ENCODE measurements around the gene KIRREL3. TPM values are rescaled to one million over a fixed set of nuclear protein-coding genes. Genes with fewer than 3 reads are reported as not detected.

The KIRREL3 gene
- total and polyA plus RNA-seq, 2 of the 8 experiments (the other 6 are each of a cell fraction or from before 2014, with no cell fraction given): 0.29 to 0.32 TPM

- H3K23me2 ChIP-seq (ENCODE audit: low read depth, low read length): no peaks in the 10 kb centered on the region
- 0 out of 2 replicates have a peak overlapping the region, but pooled peaks have one; percentile 81 for H2BK15ac ChIP-seq (ENCODE audit: low read length)
- DNase-seq (ENCODE audit: low read depth in 1 of 2, low spot score in 2 of 2) (no peak), FAIRE-seq (no peak)
- no peaks in the 10 kb centered on the region; a peak in 1 of 7 replicates for H3K4me1 ChIP-seq (replicated peaks in 1 of 4; ENCODE audit: control insufficient read depth in 3 of 4, insufficient read depth in 4 of 4, low read length in 3 of 4)
- H2BK5ac ChIP-seq (ENCODE audit: low read depth, low read length): no peak overlapping the region
- ChIA-PET CTCF (ENCODE audit: partially characterized antibody) (interaction anchor here (0.8 to 1.2 kb wide), 6 partner anchors 16 to 198 kb away, joined by 3 to 4 read pairs (median 3); no protein-coding TSS in a partner anchor), POLR2A (ENCODE audit: partially characterized antibody) (no interaction called here)
- H3K4ac ChIP-seq (replicated peaks; ENCODE audit: insufficient read length, low read depth, low read length): no peak overlapping the region
- peak overlapping the region; percentile 28; the same call in 1 of the 2 replicates for H4K8ac ChIP-seq (ENCODE audit: extremely low read depth, insufficient read depth, low read length)
- H3K27ac ChIP-seq (ENCODE audit: low read depth, low read length): no peak overlapping the region
- H3K79me1 ChIP-seq (ENCODE audit: low read depth, low read length): no peaks in the 10 kb centered on the region
- H2AK5ac ChIP-seq (ENCODE audit: low read depth, low read length): no peak overlapping the region
- H2BK120ac ChIP-seq (replicated peaks; ENCODE audit: low read depth, low read length): no peak overlapping the region
- no peaks in the 10 kb centered on the region for H4K20me1 ChIP-seq (replicated peaks in 1 of 2; ENCODE audit: control insufficient read depth in 1 of 2, insufficient read depth in 2 of 2, low read length in 2 of 2)
- H3K14ac ChIP-seq (ENCODE audit: insufficient read length): no peak overlapping the region
- H4K5ac ChIP-seq (ENCODE audit: insufficient read length, low read depth, low read length): no peak overlapping the region
- no peak overlapping the region for H2BK20ac ChIP-seq (ENCODE audit: low read length)
- no peak overlapping the region for H3K4me2 ChIP-seq (ENCODE audit: insufficient read depth in 1 of 2, low read depth in 2 of 2, low read length in 2 of 2)
- H4K91ac ChIP-seq (replicated peaks; ENCODE audit: insufficient read length, low read length): no peak overlapping the region
- H3K9ac ChIP-seq (replicated peaks in 1 of 4; ENCODE audit: extremely low read depth in 1 of 4, low read depth in 3 of 4, low read length in 3 of 4): no peak overlapping the region; a peak in 1 of 7 replicates
- H3K36me3 ChIP-seq (ENCODE audit: control insufficient read depth in 2 of 4, insufficient read depth in 4 of 4, low read length in 3 of 4): no peaks in the 10 kb centered on the region
- H3K27me3 ChIP-seq (replicated peaks in 1 of 4; ENCODE audit: control insufficient read depth in 3 of 4, extremely low read depth in 1 of 4, insufficient read depth in 3 of 4, low read length in 3 of 4): no peaks in the 10 kb centered on the region
- WGBS, 2 experiments (ENCODE audit: extremely low coverage in 1 of 2, insufficient coverage in 1 of 2, insufficient read length in 1 of 2, insufficient replicate concordance in 2 of 2, low coverage in 1 of 2, low lambda C conversion rate in 2 of 2, missing lambda C conversion rate in 1 of 2): 87% methylated on average over 20 of the region's 20 CpGs; no CpG with 5 or more reads in 1 of the 2 experiments
- H3K56ac ChIP-seq (replicated peaks; ENCODE audit: insufficient read length, low read depth, low read length): no peak overlapping the region
- H2AFZ ChIP-seq (ENCODE audit: low read length): no peak overlapping the region
- TF ChIP-seq CREB1 (IDR thresholded peaks at IDR 0.05) (no peak), CBX5 (IDR thresholded peaks at IDR 0.05; ENCODE audit: low read depth, low read length) (no peak), GABPA (IDR thresholded peaks at IDR 0.05; ENCODE audit: borderline replicate concordance, insufficient read depth, low read length) (no peak), NRF1 (IDR thresholded peaks at IDR 0.05; ENCODE audit: low read depth, low read length) (no peak), TAF1 (IDR thresholded peaks at IDR 0.05; ENCODE audit: low read depth, low read length) (no peak), TBP (IDR thresholded peaks at IDR 0.05; ENCODE audit: low read depth, low read length) (no peak), SAP30 (IDR thresholded peaks at IDR 0.05; ENCODE audit: insufficient read depth, insufficient replicate concordance, low read length) (no peak), TEAD4 (IDR thresholded peaks at IDR 0.05; ENCODE audit: low read depth, low read length) (no peak), CHD2 (IDR thresholded peaks at IDR 0.05; ENCODE audit: low read length) (no peak), BCL11A (IDR thresholded peaks at IDR 0.05; ENCODE audit: low read depth in 2 of 2, low read length in 2 of 2) (no peak)
- TF ChIP-seq, protein P1, sequence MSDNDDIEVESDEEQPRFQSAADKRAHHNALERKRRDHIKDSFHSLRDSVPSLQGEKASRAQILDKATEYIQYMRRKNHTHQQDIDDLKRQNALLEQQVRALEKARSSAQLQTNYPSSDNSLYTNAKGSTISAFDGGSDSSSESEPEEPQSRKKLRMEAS (IDR thresholded peaks at IDR 0.05): no peak
- no peaks in the 10 kb centered on the region for H3K79me2 ChIP-seq (ENCODE audit: control insufficient read depth in 1 of 2, insufficient read depth in 2 of 2, low read length in 2 of 2)
- no peak overlapping the region for H3K4me3 ChIP-seq (ENCODE audit: extremely low read depth in 1 of 4, insufficient read depth in 2 of 4, low read depth in 3 of 4, low read length in 4 of 4)
- no peak overlapping the region for H2BK12ac ChIP-seq (ENCODE audit: low read depth, low read length)
- no peak overlapping the region for H3K23ac ChIP-seq (ENCODE audit: insufficient read length)
- no peaks in the 10 kb centered on the region for H3K9me3 ChIP-seq (ENCODE audit: insufficient read depth in 2 of 2, low read depth in 1 of 2, low read length in 1 of 2)
- no peak overlapping the region; the same call in 1 of the 2 replicates for H3K18ac ChIP-seq (ENCODE audit: extremely low read depth, low read length)
Measured at GRCh38 chr11:126518071-126518971, 482.2 kb downstream of the KIRREL3 start.

Data from H1 (cell line).